ENCODE measurements around the gene CCT8.

DNA sequence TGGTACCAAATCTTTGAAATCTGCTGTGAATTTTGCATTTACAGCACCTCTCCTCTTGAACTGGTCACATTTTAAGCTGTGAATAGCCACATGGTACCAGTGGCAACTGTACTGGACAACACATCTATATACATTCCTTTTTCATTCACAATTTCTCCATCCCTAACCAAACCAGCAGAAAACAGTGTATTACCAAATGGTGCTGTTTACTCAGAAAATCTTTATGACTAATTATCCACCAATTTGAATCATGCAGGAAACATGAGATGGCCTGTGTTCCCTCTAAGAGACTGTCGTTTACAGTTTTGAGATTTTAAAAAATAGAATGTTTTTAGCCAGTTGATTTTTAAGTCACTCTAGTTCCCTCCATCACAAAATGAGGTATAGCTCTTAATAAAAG lies 17.6 kb upstream of the CCT8 start:
- TF ChIP-seq, protein P1, sequence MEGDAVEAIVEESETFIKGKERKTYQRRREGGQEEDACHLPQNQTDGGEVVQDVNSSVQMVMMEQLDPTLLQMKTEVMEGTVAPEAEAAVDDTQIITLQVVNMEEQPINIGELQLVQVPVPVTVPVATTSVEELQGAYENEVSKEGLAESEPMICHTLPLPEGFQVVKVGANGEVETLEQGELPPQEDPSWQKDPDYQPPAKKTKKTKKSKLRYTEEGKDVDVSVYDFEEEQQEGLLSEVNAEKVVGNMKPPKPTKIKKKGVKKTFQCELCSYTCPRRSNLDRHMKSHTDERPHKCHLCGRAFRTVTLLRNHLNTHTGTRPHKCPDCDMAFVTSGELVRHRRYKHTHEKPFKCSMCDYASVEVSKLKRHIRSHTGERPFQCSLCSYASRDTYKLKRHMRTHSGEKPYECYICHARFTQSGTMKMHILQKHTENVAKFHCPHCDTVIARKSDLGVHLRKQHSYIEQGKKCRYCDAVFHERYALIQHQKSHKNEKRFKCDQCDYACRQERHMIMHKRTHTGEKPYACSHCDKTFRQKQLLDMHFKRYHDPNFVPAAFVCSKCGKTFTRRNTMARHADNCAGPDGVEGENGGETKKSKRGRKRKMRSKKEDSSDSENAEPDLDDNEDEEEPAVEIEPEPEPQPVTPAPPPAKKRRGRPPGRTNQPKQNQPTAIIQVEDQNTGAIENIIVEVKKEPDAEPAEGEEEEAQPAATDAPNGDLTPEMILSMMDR (IDR thresholded peaks at IDR 0.05 in 4 of 5, conservative IDR thresholded peaks at IDR 0.05 in 1 of 5): no peak
- no peak for TF ChIP-seq POLR2A (IDR thresholded peaks at IDR 0.05)

Data from gastrocnemius medialis (tissue), 4 donors.